ENCODE measurements around the gene IGLL1.

The IGLL1 gene

DNA sequence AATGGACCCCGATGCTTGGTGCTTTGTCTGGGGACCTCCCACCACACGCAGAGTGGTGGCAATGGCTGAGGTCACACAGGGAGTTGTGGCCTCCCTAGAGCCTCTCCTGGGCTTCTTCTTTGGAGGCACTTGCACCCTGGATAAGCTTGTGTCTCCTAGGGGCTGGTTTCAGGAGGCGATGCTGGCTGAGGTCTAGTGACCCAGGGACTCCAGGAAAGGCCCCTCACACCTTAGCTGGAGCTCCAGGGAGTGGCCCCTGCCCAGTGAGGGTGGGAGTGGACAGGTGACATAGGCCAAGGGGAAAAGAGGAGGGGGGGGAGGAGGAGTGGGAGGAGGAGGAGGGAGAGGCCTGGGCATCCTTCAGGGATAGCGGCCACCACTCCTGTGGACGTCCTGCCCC lies 810 bp downstream of the IGLL1 start:
- TF ChIP-seq, protein P1, sequence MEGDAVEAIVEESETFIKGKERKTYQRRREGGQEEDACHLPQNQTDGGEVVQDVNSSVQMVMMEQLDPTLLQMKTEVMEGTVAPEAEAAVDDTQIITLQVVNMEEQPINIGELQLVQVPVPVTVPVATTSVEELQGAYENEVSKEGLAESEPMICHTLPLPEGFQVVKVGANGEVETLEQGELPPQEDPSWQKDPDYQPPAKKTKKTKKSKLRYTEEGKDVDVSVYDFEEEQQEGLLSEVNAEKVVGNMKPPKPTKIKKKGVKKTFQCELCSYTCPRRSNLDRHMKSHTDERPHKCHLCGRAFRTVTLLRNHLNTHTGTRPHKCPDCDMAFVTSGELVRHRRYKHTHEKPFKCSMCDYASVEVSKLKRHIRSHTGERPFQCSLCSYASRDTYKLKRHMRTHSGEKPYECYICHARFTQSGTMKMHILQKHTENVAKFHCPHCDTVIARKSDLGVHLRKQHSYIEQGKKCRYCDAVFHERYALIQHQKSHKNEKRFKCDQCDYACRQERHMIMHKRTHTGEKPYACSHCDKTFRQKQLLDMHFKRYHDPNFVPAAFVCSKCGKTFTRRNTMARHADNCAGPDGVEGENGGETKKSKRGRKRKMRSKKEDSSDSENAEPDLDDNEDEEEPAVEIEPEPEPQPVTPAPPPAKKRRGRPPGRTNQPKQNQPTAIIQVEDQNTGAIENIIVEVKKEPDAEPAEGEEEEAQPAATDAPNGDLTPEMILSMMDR (IDR thresholded peaks at IDR 0.05; ENCODE audit: low read length), result no peak
- TF ChIP-seq EZH2 (IDR thresholded peaks at IDR 0.05; ENCODE audit: borderline replicate concordance, low read length), result no peak
- no peaks in the 10 kb centered on the region for H3K79me2 ChIP-seq (ENCODE audit: insufficient read depth, low read length)
- no peaks in the 10 kb centered on the region for H3K4me1 ChIP-seq (ENCODE audit: insufficient read depth, low read length, severe bottlenecking)

GRCh38 chr22:23578306-23578705 lies 1.8 kb downstream of the IGLL1 start:
- Histone ChIP-seq H4K20me1 (ENCODE audit: insufficient read depth, low read length) (no peaks in the 10 kb centered on the region), H3K36me3 (ENCODE audit: insufficient read depth, low read length) (no peaks in the 10 kb centered on the region), H2AFZ (ENCODE audit: low read length) (no peak overlapping the region), H3K4me3 (ENCODE audit: low read depth, low read length, poor library complexity, severe bottlenecking) (no peak overlapping the region), H3K9me3 (ENCODE audit: low read length) (no peaks in the 10 kb centered on the region), H3K27ac (ENCODE audit: low read depth, low read length, poor library complexity, severe bottlenecking) (no peak overlapping the region), H3K9ac (ENCODE audit: low read length) (no peak overlapping the region), H3K27me3 (ENCODE audit: insufficient read depth, low read length) (no peaks in the 10 kb centered on the region; the same call in 1 of the 2 replicates), H3K9me2 (ENCODE audit: low read depth, low read length) (no peaks in the 10 kb centered on the region), H3K4me1 (ENCODE audit: insufficient read depth, low read length, severe bottlenecking) (no peaks in the 10 kb centered on the region), H3F3A (ENCODE audit: insufficient read depth, low read length) (no peaks in the 10 kb centered on the region), H3K79me2 (ENCODE audit: insufficient read depth, low read length) (no peaks in the 10 kb centered on the region), H3K4me2 (ENCODE audit: low read length) (no peak overlapping the region)
- no peak for TF ChIP-seq EZH2 (IDR thresholded peaks at IDR 0.05; ENCODE audit: borderline replicate concordance, low read length)
- TF ChIP-seq, protein P1 (IDR thresholded peaks at IDR 0.05; ENCODE audit: low read length), result no peak

More for the DNA sequence above, 810 bp downstream of the IGLL1 start:
- Histone ChIP-seq H3K27ac (ENCODE audit: low read depth, low read length, poor library complexity, severe bottlenecking) (no peak overlapping the region), H3K9ac (ENCODE audit: low read length) (no peak overlapping the region), H3K27me3 (ENCODE audit: insufficient read depth, low read length) (peaks cover 3% of the 10 kb centered on the region; the same call in 1 of the 2 replicates), H3K4me2 (ENCODE audit: low read length) (no peak overlapping the region), H3K9me2 (ENCODE audit: low read depth, low read length) (no peaks in the 10 kb centered on the region), H3K4me3 (ENCODE audit: low read depth, low read length, poor library complexity, severe bottlenecking) (no peak overlapping the region), H4K20me1 (ENCODE audit: insufficient read depth, low read length) (no peaks in the 10 kb centered on the region), H3F3A (ENCODE audit: insufficient read depth, low read length) (no peaks in the 10 kb centered on the region), H3K9me3 (ENCODE audit: low read length) (no peaks in the 10 kb centered on the region), H3K36me3 (ENCODE audit: insufficient read depth, low read length) (no peaks in the 10 kb centered on the region), H2AFZ (ENCODE audit: low read length) (no peak overlapping the region)

DNA sequence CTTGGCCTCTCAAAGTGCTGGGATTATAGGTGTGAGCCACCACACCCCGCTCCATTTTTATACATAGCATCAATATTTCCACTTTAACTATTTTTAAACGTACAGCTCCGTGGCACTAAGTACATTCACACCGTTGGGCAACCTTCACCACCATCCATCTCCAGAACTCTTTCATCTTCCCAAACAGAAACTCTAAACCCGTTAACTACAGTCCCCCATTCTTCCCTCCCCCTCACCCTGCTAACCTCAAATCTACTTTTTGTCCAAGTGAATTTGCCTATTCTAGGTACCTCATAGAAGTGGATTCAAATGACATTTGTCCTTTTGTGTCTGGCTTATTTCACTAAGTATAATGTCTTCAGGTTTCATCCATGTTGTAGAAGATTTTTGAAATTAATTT lies 3.4 kb downstream of the IGLL1 start:
- Histone ChIP-seq H3K4me3 (ENCODE audit: low read depth, low read length, poor library complexity, severe bottlenecking) (no peak overlapping the region), H4K20me1 (ENCODE audit: insufficient read depth, low read length) (no peaks in the 10 kb centered on the region), H3K9ac (ENCODE audit: low read length) (no peak overlapping the region), H3F3A (ENCODE audit: insufficient read depth, low read length) (no peaks in the 10 kb centered on the region), H3K27me3 (ENCODE audit: insufficient read depth, low read length) (peaks cover 5% of the 10 kb centered on the region; the same call in 1 of the 2 replicates), H2AFZ (ENCODE audit: low read length) (no peak overlapping the region), H3K4me1 (ENCODE audit: insufficient read depth, low read length, severe bottlenecking) (no peaks in the 10 kb centered on the region), H3K4me2 (ENCODE audit: low read length) (no peak overlapping the region), H3K27ac (ENCODE audit: low read depth, low read length, poor library complexity, severe bottlenecking) (no peak overlapping the region), H3K9me3 (ENCODE audit: low read length) (no peaks in the 10 kb centered on the region), H3K36me3 (ENCODE audit: insufficient read depth, low read length) (no peaks in the 10 kb centered on the region), H3K79me2 (ENCODE audit: insufficient read depth, low read length) (no peaks in the 10 kb centered on the region), H3K9me2 (ENCODE audit: low read depth, low read length) (no peaks in the 10 kb centered on the region)
- no peak for TF ChIP-seq EZH2 (IDR thresholded peaks at IDR 0.05; ENCODE audit: borderline replicate concordance, low read length)
- TF ChIP-seq, protein P1 (IDR thresholded peaks at IDR 0.05; ENCODE audit: low read length), result no peak

Measured in OCI-LY1 (cell line).